Right lobe of liver (tissue), 6 donors: Measurements from ENCODE around the gene PZP. TPM values are rescaled to one million over a fixed set of nuclear protein-coding genes. Genes with fewer than 3 reads are reported as not detected.
"Not testable (repeated sequence)": the region's sequence is repeated elsewhere in the genome, so short reads cannot be mapped to it uniquely, and the experiment has no call there.

Experiments used
- ATAC-seq, 4 donors: fragments of 200-7000 bp; cut with Tn5 transposase; one replicate each; pipeline ENCODE4 v1.9.1; 2020; ENCODE audit warnings: mild to moderate bottlenecking in 4 of 4, moderate library complexity in 4 of 4
- DNase-seq, 3 donors: peaks; one replicate each; pipeline ENCODE4 v3.0.0-alpha.2; 2020
- H3K27ac ChIP-seq, 3 donors: fragments of 200-600 bp; one replicate each; pipeline ENCODE4 v1.8.0; 2022
- H3K27me3 ChIP-seq, 2 donors: fragments of 200-600 bp; one replicate each; pipeline ENCODE4 v1.8.0; 2022
- H3K36me3 ChIP-seq, 4 donors: fragments of 200-600 bp; sonication (generic) in 1 of 4; one replicate each; pipeline versions ENCODE4 v1.5.1 to v1.8.0; 2017 to 2022; ENCODE audit warnings: control low read depth in 1 of 4
- H3K4me1 ChIP-seq, 4 donors: fragments of 200-600 bp; sonication (generic) in 1 of 4; one replicate each; pipeline versions ENCODE4 v1.5.1 to v1.8.0; 2017 to 2022; ENCODE audit warnings: control low read depth in 1 of 4
- H3K4me3 ChIP-seq, 3 donors: fragments of 200-600 bp; one replicate each; pipeline ENCODE4 v1.8.0; 2022
- H3K9me3 ChIP-seq, 4 donors: fragments of 200-600 bp; sonication (generic) in 1 of 4; one replicate each; pipeline versions ENCODE4 v1.5.1 to v1.8.0; 2017 to 2022; ENCODE audit warnings: control low read depth in 1 of 4
- CTCF ChIP-seq, 4 donors: fragments of 200-600 bp in 3 of 4; fragments of 450-650 bp in 1 of 4; IDR thresholded peaks; one replicate each; pipeline versions ENCODE4 v1.5.1 to v1.8.0; 2016 to 2022; ENCODE audit warnings: antibody characterized with exemption in 4 of 4, mild to moderate bottlenecking in 2 of 4
- POLR2A ChIP-seq: fragments of 450-650 bp; IDR thresholded peaks from one replicate; pipeline ENCODE4 v1.6.1; 2017; ENCODE audit warnings: antibody characterized with exemption, mild to moderate bottlenecking
- WGBS: methylation state at CpG from one replicate; pipeline ENCODE4 v1.1.6; 2018; ENCODE audit warnings: low coverage, low lambda C conversion rate; ENCODE audit not compliant: insufficient coverage; ENCODE audit errors: missing lambda C conversion rate; 5-methylcytosine and 5-hydroxymethylcytosine counted together
- intact Hi-C, 2 donors: fragments of 100-400 bp; cut with DNase I; formaldehyde crosslinking; loops; one replicate each; pipeline versions ENCODE4 v1.11.2 to v1.14.1; 2022
- total RNA-seq, 6 experiments: library from RNA; depleted of rRNA in 2 of 6; stranded (reverse); fragments of >200 nt in 2 of 6; fragmentation: NEBNext Ultra II Directional in 3 of 6; extraction: Animal tissue kit (Norgen Biotek cat#: 25700) in 3 of 6; gene quantifications; one replicate each; pipeline versions ENCODE4 v1.1.0 to v1.2.4, GENCODE V29; 2016 to 2023
- donor health status: DM: no; HTN: yes; CAD: no.
- donor health status: DM: no; HTN: no; CAD: no.
- donor health status: DM: no; HTN: no; CAD: no.
- donor health status: DM: no; HTN: yes; CAD: no.
- donor health status: DM: no; HTN: yes; CAD: no.

The PZP gene
- total RNA-seq, 6 experiments from 2014 or later, result 0.86 to 158 (median 11.1) TPM

GRCh38 chr12:9180810-9181209 lies 27.4 kb downstream of the PZP start:
- intact Hi-C loops, result no loop called here
- Histone ChIP-seq H3K27ac (no peak overlapping the region), H3K36me3 (peaks cover 0 to 46% (median 0%) of the 10 kb centered on the region in 4 donors), H3K4me1 (no peaks in the 10 kb centered on the region), H3K27me3 (no peaks in the 10 kb centered on the region), H3K4me3 (no peak overlapping the region), H3K9me3 (no peaks in the 10 kb centered on the region)
- ATAC-seq (no peak), DNase-seq (no peak)
- WGBS, result 88% methylated on average over 1 of the region's 4 CpGs
- TF ChIP-seq CTCF (IDR thresholded peaks at IDR 0.05) (no peak), POLR2A (no peak)

GRCh38 chr12:9179781-9180180 lies 28.4 kb downstream of the PZP start:
- intact Hi-C loops, result no loop called here
- TF ChIP-seq CTCF (IDR thresholded peaks at IDR 0.05) (no peak), POLR2A (no peak)
- DNase-seq (no peak), ATAC-seq (no peak)
- no peak overlapping the region for H3K4me3 ChIP-seq
- no peaks in the 10 kb centered on the region for H3K27me3 ChIP-seq
- H3K9me3 ChIP-seq, result no peaks in the 10 kb centered on the region
- no peak overlapping the region for H3K27ac ChIP-seq
- H3K36me3 ChIP-seq, result peaks cover 0 to 37% (median 0%) of the 10 kb centered on the region in 4 donors
- WGBS, result 89% methylated on average over 3 of the region's 3 CpGs
- H3K4me1 ChIP-seq, result no peaks in the 10 kb centered on the region

GRCh38 chr12:9169979-9170634 lies 38.1 kb downstream of the PZP start:
- H3K4me3 ChIP-seq, result no peak overlapping the region
- H3K27me3 ChIP-seq, result no peaks in the 10 kb centered on the region
- TF ChIP-seq POLR2A (no peak), CTCF (IDR thresholded peaks at IDR 0.05) (no peak)
- peaks cover 0 to 58% (median 0%) of the 10 kb centered on the region in 4 donors for H3K36me3 ChIP-seq
- no peak overlapping the region for H3K27ac ChIP-seq
- DNase-seq, result no peak
- ATAC-seq, result peak; percentile 44 to 79 (median 66)
- no peaks in the 10 kb centered on the region for H3K4me1 ChIP-seq
- H3K9me3 ChIP-seq, result no peaks in the 10 kb centered on the region
- intact Hi-C loops, result no loop called here
- 80% methylated on average over 8 of the region's 11 CpGs for WGBS

- DNase-seq, intact Hi-C loops, H3K27ac ChIP-seq, H3K9me3 ChIP-seq, H3K27me3 ChIP-seq, H3K4me3 ChIP-seq, H3K4me1 ChIP-seq: not testable (repeated sequence)
- 47% methylated on average over 2 of the region's 5 CpGs for WGBS
- peak; percentile 31 to 61 (median 54) for ATAC-seq
- H3K36me3 ChIP-seq, result peaks cover 0 to 74% (median 0%) of the 10 kb centered on the region in 4 donors
These were observed 40.9 kb downstream of the PZP start for GRCh38 chr12:9167345-9167744.

- no peak overlapping the region for H3K27ac ChIP-seq
- H3K4me3 ChIP-seq, result no peak overlapping the region
- intact Hi-C loops, result no loop called here
- ATAC-seq (peak; percentile 64 to 76 (median 66)), DNase-seq (no peak)
- WGBS, result 79% methylated on average over 5 of the region's 5 CpGs
- H3K36me3 ChIP-seq, result peaks cover 0 to 81% (median 0%) of the 10 kb centered on the region in 4 donors
- H3K9me3 ChIP-seq, result no peaks in the 10 kb centered on the region
- TF ChIP-seq POLR2A (no peak), CTCF (IDR thresholded peaks at IDR 0.05) (no peak)
- H3K27me3 ChIP-seq, result no peaks in the 10 kb centered on the region
- no peaks in the 10 kb centered on the region for H3K4me1 ChIP-seq
These were observed 44.8 kb downstream of the PZP start for GRCh38 chr12:9163392-9163791.
